ENCODE measurements around the gene TM9SF3.

Gene TM9SF3

GRCh38 chr10:96586419-96587263, at the start of gene TM9SF3:
TM9SF3 (minus strand) TSS chr10:96587012; CDS start chr10:96586835, 177 bp downstream.
- 0 out of 2 replicates have a peak, but pooled peaks have one; percentile 3 for TF ChIP-seq CTCF (IDR thresholded peaks at IDR 0.05; ENCODE audit: borderline replicate concordance, insufficient read depth, low read depth, low read length)
- peak within 1 kb of the TSS; percentile 91 for H3K4me3 ChIP-seq (ENCODE audit: low read depth, low read length)

GRCh38 chr10:96636551-96636950, 49.7 kb upstream of the TM9SF3 start:
- no peak overlapping the region for H3K4me3 ChIP-seq (ENCODE audit: low read depth, low read length)
- TF ChIP-seq CTCF (IDR thresholded peaks at IDR 0.05; ENCODE audit: borderline replicate concordance, insufficient read depth, low read depth, low read length) = no peak

GRCh38 chr10:96632974-96633710, 46.3 kb upstream of the TM9SF3 start:
- H3K4me3 ChIP-seq (ENCODE audit: low read depth, low read length) = no peak overlapping the region
- no peak for TF ChIP-seq CTCF (IDR thresholded peaks at IDR 0.05; ENCODE audit: borderline replicate concordance, insufficient read depth, low read depth, low read length)

- no peak overlapping the region for H3K4me3 ChIP-seq (ENCODE audit: low read depth, low read length)
- no peak for TF ChIP-seq CTCF (IDR thresholded peaks at IDR 0.05; ENCODE audit: borderline replicate concordance, insufficient read depth, low read depth, low read length)
These were observed 40.5 kb upstream of the TM9SF3 start for GRCh38 chr10:96627292-96627691.

GRCh38 chr10:96626795-96627194, 40.0 kb upstream of the TM9SF3 start:
- H3K4me3 ChIP-seq (ENCODE audit: low read depth, low read length) = no peak overlapping the region
- TF ChIP-seq CTCF (IDR thresholded peaks at IDR 0.05; ENCODE audit: borderline replicate concordance, insufficient read depth, low read depth, low read length) = no peak

- TF ChIP-seq CTCF (IDR thresholded peaks at IDR 0.05; ENCODE audit: borderline replicate concordance, insufficient read depth, low read depth, low read length) = no peak
- H3K4me3 ChIP-seq (ENCODE audit: low read depth, low read length) = no peak overlapping the region
These were observed 38.4 kb upstream of the TM9SF3 start for GRCh38 chr10:96625173-96625572.
